ENCODE data around the gene C14orf180.
"Not testable (repeated sequence)": the region's sequence is repeated elsewhere in the genome, so short reads cannot be mapped to it uniquely, and the experiment has no call there.

The C14orf180 gene

GRCh38 chr14:104614126-104614812, 34.7 kb downstream of the C14orf180 start:
- DNase-seq (ENCODE audit: low read depth) = no peak

- no peak for DNase-seq (ENCODE audit: low read depth)
Measured at GRCh38 chr14:104624939-104625338, 45.4 kb downstream of the C14orf180 start.

- DNase-seq (ENCODE audit: low read depth) = no peak
Measured at GRCh38 chr14:104632781-104633180, 53.2 kb downstream of the C14orf180 start.

GRCh38 chr14:104633276-104634137, 53.9 kb downstream of the C14orf180 start:
- DNase-seq (ENCODE audit: low read depth) = no peak

- DNase-seq (ENCODE audit: low read depth) = no peak
Measured at GRCh38 chr14:104634138-104634760, 54.7 kb downstream of the C14orf180 start.

- no peak for DNase-seq (ENCODE audit: low read depth)
Measured at GRCh38 chr14:104634886-104635570, 55.5 kb downstream of the C14orf180 start.

- DNase-seq (ENCODE audit: low read depth) = no peak
Measured at GRCh38 chr14:104635717-104636116, 56.2 kb downstream of the C14orf180 start.

GRCh38 chr14:104636131-104636530, 56.6 kb downstream of the C14orf180 start:
- no peak for DNase-seq (ENCODE audit: low read depth)

GRCh38 chr14:104636846-104637545, 57.4 kb downstream of the C14orf180 start:
- DNase-seq (ENCODE audit: low read depth) = not testable (repeated sequence)

GRCh38 chr14:104637546-104638003, 58.0 kb downstream of the C14orf180 start:
- no peak for DNase-seq (ENCODE audit: low read depth)

GRCh38 chr14:104638190-104638589, 58.6 kb downstream of the C14orf180 start:
- no peak for DNase-seq (ENCODE audit: low read depth)

- DNase-seq (ENCODE audit: low read depth) = no peak
Measured at GRCh38 chr14:104638927-104639450, 59.4 kb downstream of the C14orf180 start.

- DNase-seq (ENCODE audit: low read depth) = no peak
Measured at GRCh38 chr14:104639471-104639870, 59.9 kb downstream of the C14orf180 start.
